Measurements from ENCODE around the gene TBL3.

- TF ChIP-seq SP1 (IDR thresholded peaks at IDR 0.05; ENCODE audit: low read depth, low read length), result no peak
- TF ChIP-seq ZNF274 (IDR thresholded peaks at IDR 0.05; ENCODE audit: borderline replicate concordance, extremely low read depth, low read length), result no peak
Observed at GRCh38 chr16:2002406-2003230, 30.8 kb downstream of the TBL3 start.

All from H1 (cell line).